Activated gamma-delta T cell treated with anti-CD3 and anti-CD28 coated beads, Interleukin-2, amount 50 U/mL, for 16 hours (primary cell): ENCODE results near the gene EMD.
"Not testable (repeated sequence)": the region's sequence is repeated elsewhere in the genome, so short reads cannot be mapped to it uniquely, and the experiment has no call there.

Experiments used
- DNase-seq: peaks from one replicate; pipeline ENCODE4 v3.0.0-alpha.2; 2020; ENCODE audit warnings: low read depth

Gene EMD

GRCh38 chrX:154396363-154396762 is 17.3 kb downstream of the EMD start:
- not testable (repeated sequence) for DNase-seq

GRCh38 chrX:154396973-154397887 is 18.1 kb downstream of the EMD start:
- no peak for DNase-seq

- peak; percentile 82 for DNase-seq
Measured at GRCh38 chrX:154397888-154398667, 19.0 kb downstream of the EMD start, which contains the start of gene RPL10. TSS of gene RPL10 (plus strand) at chrX:154398377. CDS start at chrX:154398520, 143 bp downstream.

GRCh38 chrX:154398668-154399526 is 19.8 kb downstream of the EMD start:
- DNase-seq, result peak; percentile 73

GRCh38 chrX:154399527-154400368 is 20.7 kb downstream of the EMD start:
- no peak for DNase-seq

- DNase-seq, result not testable (repeated sequence)
Measured at GRCh38 chrX:154400369-154400817, 21.3 kb downstream of the EMD start.

- no peak for DNase-seq
Measured at GRCh38 chrX:154401045-154401799, 22.1 kb downstream of the EMD start.

GRCh38 chrX:154401918-154402621 is 23.0 kb downstream of the EMD start:
- no peak for DNase-seq

- DNase-seq, result no peak
Measured at GRCh38 chrX:154402622-154403127, 23.6 kb downstream of the EMD start.

- no peak for DNase-seq
Measured at GRCh38 chrX:154403192-154403591, 24.1 kb downstream of the EMD start.

- no peak for DNase-seq
Measured at GRCh38 chrX:154403858-154404257, 24.8 kb downstream of the EMD start.

GRCh38 chrX:154404625-154405192 is 25.6 kb downstream of the EMD start:
- DNase-seq, result no peak

GRCh38 chrX:154408659-154409221 is 29.6 kb downstream of the EMD start:
- no peak for DNase-seq

GRCh38 chrX:154409222-154409871 is 30.3 kb downstream of the EMD start, which contains the start of gene DNASE1L1:
TSS of gene DNASE1L1 (minus strand) at chrX:154409254. CDS start at chrX:154405568, 3,686 bp downstream.
- DNase-seq, result no peak

GRCh38 chrX:154411981-154412340 is 32.9 kb downstream of the EMD start:
- no peak for DNase-seq

- DNase-seq, result no peak
Measured at GRCh38 chrX:154412468-154412867, 33.4 kb downstream of the EMD start.

GRCh38 chrX:154413142-154413541 is 34.0 kb downstream of the EMD start:
- no peak for DNase-seq

- DNase-seq, result no peak
Measured at GRCh38 chrX:154417157-154417556, 38.1 kb downstream of the EMD start.
